IPS DF 6.9 (cell line): ENCODE data around the gene SPA17.
A peak's percentile ranks its signal among the peaks of the same experiment; 100 is the strongest.

ENCODE experiments used
- DNase-seq: peaks from one replicate; pipeline ENCODE4 v3.0.0-alpha.2; 2013; ENCODE audit warnings: low read depth, low spot score
- H3K27ac ChIP-seq: one replicate; pipeline ENCODE4 v1.5.1; 2013; ENCODE audit warnings: low read length, control low read depth
- H3K27me3 ChIP-seq: 2 replicates; pipeline ENCODE4 v1.6.1; 2013; ENCODE audit warnings: mild to moderate bottlenecking, low read length; ENCODE audit not compliant: control insufficient read depth, insufficient read depth
- H3K36me3 ChIP-seq: 2 replicates; pipeline ENCODE4 v1.6.1; 2013; ENCODE audit warnings: low read length; ENCODE audit not compliant: control insufficient read depth, insufficient read depth
- H3K4me1 ChIP-seq: 2 replicates; pipeline ENCODE4 v1.6.1; 2013; ENCODE audit warnings: low read length; ENCODE audit not compliant: control insufficient read depth, insufficient read depth
- H3K4me3 ChIP-seq: 2 replicates; pipeline ENCODE4 v1.5.1; 2013; ENCODE audit warnings: mild to moderate bottlenecking, low read length
- H3K9me3 ChIP-seq: 2 replicates; pipeline ENCODE4 v1.6.1; 2013; ENCODE audit warnings: low read length, inconsistent platforms; ENCODE audit not compliant: control insufficient read depth, insufficient read depth
- WGBS: extraction: QIAGEN DNeasy Blood & Tissue Kit; methylation state at CpG from one replicate; pipeline ENCODE4 v1.1.7; 2013; ENCODE audit warnings: mixed read lengths, missing lambda C conversion rate; ENCODE audit not compliant: insufficient read length, insufficient coverage; 5-methylcytosine and 5-hydroxymethylcytosine counted together

SPA17 gene

GRCh38 chr11:124662106-124662505, 11.6 kb upstream of the SPA17 start:
- H3K4me3 ChIP-seq = no peak overlapping the region

GRCh38 chr11:124663861-124664260, 9.8 kb upstream of the SPA17 start:
- Histone ChIP-seq H3K27me3 (no peaks in the 10 kb centered on the region), H3K4me3 (no peak overlapping the region), H3K27ac (no peak overlapping the region), H3K9me3 (no peaks in the 10 kb centered on the region), H3K36me3 (no peaks in the 10 kb centered on the region), H3K4me1 (no peaks in the 10 kb centered on the region)
- no CpG with 5 or more reads among the region's 2 CpGs for WGBS
- DNase-seq = no peak

More at GRCh38 chr11:124662106-124662505, 11.6 kb upstream of the SPA17 start:
- Histone ChIP-seq H3K27me3 (no peaks in the 10 kb centered on the region), H3K36me3 (no peaks in the 10 kb centered on the region), H3K9me3 (no peaks in the 10 kb centered on the region), H3K4me1 (peaks cover 3% of the 10 kb centered on the region), H3K27ac (no peak overlapping the region)
- DNase-seq = no peak
- WGBS = no CpG with 5 or more reads among the region's 4 CpGs

GRCh38 chr11:124667601-124668000, 6.1 kb upstream of the SPA17 start:
- Histone ChIP-seq H3K36me3 (no peaks in the 10 kb centered on the region), H3K4me3 (no peak overlapping the region), H3K9me3 (no peaks in the 10 kb centered on the region), H3K27me3 (peaks cover 2% of the 10 kb centered on the region; the same call in 1 of the 2 replicates), H3K27ac (no peak overlapping the region), H3K4me1 (no peaks in the 10 kb centered on the region)
- WGBS = no CpG with 5 or more reads among the region's 3 CpGs
- DNase-seq = no peak

GRCh38 chr11:124669193-124669592, 4.5 kb upstream of the SPA17 start:
- Histone ChIP-seq H3K4me3 (no peak overlapping the region), H3K27ac (no peak overlapping the region), H3K27me3 (peaks cover 6% of the 10 kb centered on the region; the same call in 1 of the 2 replicates), H3K9me3 (no peaks in the 10 kb centered on the region), H3K36me3 (no peaks in the 10 kb centered on the region), H3K4me1 (no peaks in the 10 kb centered on the region)
- no peak for DNase-seq
- no CpG with 5 or more reads among the region's 8 CpGs for WGBS

GRCh38 chr11:124670732-124671131, 3.0 kb upstream of the SPA17 start:
- DNase-seq = no peak
- Histone ChIP-seq H3K36me3 (no peaks in the 10 kb centered on the region), H3K4me3 (no peak overlapping the region), H3K9me3 (no peaks in the 10 kb centered on the region), H3K4me1 (no peaks in the 10 kb centered on the region), H3K27me3 (peaks cover 6% of the 10 kb centered on the region; the same call in 1 of the 2 replicates), H3K27ac (no peak overlapping the region)
- no CpG with 5 or more reads among the region's 3 CpGs for WGBS

- Histone ChIP-seq H3K4me3 (peak overlapping the region; percentile 90; the same call in 1 of the 2 replicates), H3K4me1 (no peaks in the 10 kb centered on the region), H3K36me3 (no peaks in the 10 kb centered on the region), H3K27me3 (peaks cover 7% of the 10 kb centered on the region; the same call in 1 of the 2 replicates), H3K27ac (no peak overlapping the region), H3K9me3 (no peaks in the 10 kb centered on the region)
- DNase-seq = no peak
- WGBS = no CpG with 5 or more reads among the region's 7 CpGs
These were observed 1.0 kb upstream of the SPA17 start for GRCh38 chr11:124672536-124673215.

- Histone ChIP-seq H3K27ac (no peak overlapping the region), H3K9me3 (no peaks in the 10 kb centered on the region), H3K36me3 (no peaks in the 10 kb centered on the region), H3K4me3 (peak overlapping the region; percentile 90; the same call in 1 of the 2 replicates), H3K27me3 (peaks cover 7% of the 10 kb centered on the region; the same call in 1 of the 2 replicates), H3K4me1 (no peaks in the 10 kb centered on the region)
- DNase-seq = no peak
- WGBS = no CpG with 5 or more reads among the region's 18 CpGs
These were observed 439 bp downstream of the SPA17 start for GRCh38 chr11:124674168-124674517.

GRCh38 chr11:124674571-124674970, 867 bp downstream of the SPA17 start:
- H3K36me3 ChIP-seq = no peaks in the 10 kb centered on the region
- peak overlapping the region; percentile 90; the same call in 1 of the 2 replicates for H3K4me3 ChIP-seq
- H3K4me1 ChIP-seq = no peaks in the 10 kb centered on the region
- DNase-seq = no peak
- no peaks in the 10 kb centered on the region for H3K9me3 ChIP-seq
- peaks cover 7% of the 10 kb centered on the region; the same call in 1 of the 2 replicates for H3K27me3 ChIP-seq
- no CpG with 5 or more reads among the region's 5 CpGs for WGBS
- H3K27ac ChIP-seq = no peak overlapping the region

GRCh38 chr11:124676386-124676785, 2.7 kb downstream of the SPA17 start:
- Histone ChIP-seq H3K9me3 (no peaks in the 10 kb centered on the region), H3K27me3 (peaks cover 7% of the 10 kb centered on the region; the same call in 1 of the 2 replicates), H3K27ac (no peak overlapping the region), H3K4me1 (no peaks in the 10 kb centered on the region), H3K36me3 (no peaks in the 10 kb centered on the region), H3K4me3 (no peak overlapping the region)
- no peak for DNase-seq
- WGBS = no CpG with 5 or more reads among the region's 2 CpGs

- 0 out of 2 replicates have a peak, but pooled peaks cover 1% of the 10 kb centered on the region for H3K27me3 ChIP-seq
- H3K9me3 ChIP-seq = no peaks in the 10 kb centered on the region
- H3K27ac ChIP-seq = no peak overlapping the region
- H3K4me3 ChIP-seq = no peak overlapping the region
- no CpG with 5 or more reads among the region's 5 CpGs for WGBS
- no peaks in the 10 kb centered on the region for H3K4me1 ChIP-seq
- H3K36me3 ChIP-seq = no peaks in the 10 kb centered on the region
- DNase-seq = no peak
These were observed 4.7 kb downstream of the SPA17 start for GRCh38 chr11:124678416-124678815.

- Histone ChIP-seq H3K27me3 (no peaks in the 10 kb centered on the region), H3K27ac (no peak overlapping the region), H3K36me3 (no peaks in the 10 kb centered on the region), H3K4me3 (no peak overlapping the region), H3K4me1 (no peaks in the 10 kb centered on the region), H3K9me3 (no peaks in the 10 kb centered on the region)
- no peak for DNase-seq
- no CpG with 5 or more reads among the region's 2 CpGs for WGBS
These were observed 7.7 kb downstream of the SPA17 start for GRCh38 chr11:124681421-124681820.
